GM19372 (cell line): ENCODE results near the gene SPATA6.

Experiments used
- ATAC-seq: cut with Tn5 transposase; IDR thresholded peaks from one replicate; pipeline ENCODE4 v1.9.1; 2021; ENCODE audit warnings: mild to moderate bottlenecking, low read depth, moderate library complexity; ENCODE audit not compliant: unreplicated experiment

Gene SPATA6

GRCh38 chr1:48261881-48262400, 210.1 kb downstream of the SPATA6 start:
- no peak for ATAC-seq

- ATAC-seq = no peak
Measured at GRCh38 chr1:48258106-48258505, 213.9 kb downstream of the SPATA6 start.

GRCh38 chr1:48254254-48254653, 217.8 kb downstream of the SPATA6 start:
- no peak for ATAC-seq

- ATAC-seq = no peak
Measured at GRCh38 chr1:48251821-48252220, 220.2 kb downstream of the SPATA6 start.

GRCh38 chr1:48251323-48251722, 220.7 kb downstream of the SPATA6 start:
- no peak for ATAC-seq

- no peak for ATAC-seq
Measured at GRCh38 chr1:48250572-48250971, 221.4 kb downstream of the SPATA6 start.

GRCh38 chr1:48249868-48250267, 222.1 kb downstream of the SPATA6 start:
- no peak for ATAC-seq

- no peak for ATAC-seq
Measured at GRCh38 chr1:48248356-48248755, 223.6 kb downstream of the SPATA6 start.

GRCh38 chr1:48246727-48247126, 225.3 kb downstream of the SPATA6 start:
- ATAC-seq = no peak
